ENCODE results near the gene MAPT. TPM values are rescaled to one million over a fixed set of nuclear protein-coding genes. Genes with fewer than 3 reads are reported as not detected.

The MAPT gene
- total and polyA plus RNA-seq, 4 experiments from 2014 or later = 0.22 to 2.1 (median 1.1) TPM

DNA sequence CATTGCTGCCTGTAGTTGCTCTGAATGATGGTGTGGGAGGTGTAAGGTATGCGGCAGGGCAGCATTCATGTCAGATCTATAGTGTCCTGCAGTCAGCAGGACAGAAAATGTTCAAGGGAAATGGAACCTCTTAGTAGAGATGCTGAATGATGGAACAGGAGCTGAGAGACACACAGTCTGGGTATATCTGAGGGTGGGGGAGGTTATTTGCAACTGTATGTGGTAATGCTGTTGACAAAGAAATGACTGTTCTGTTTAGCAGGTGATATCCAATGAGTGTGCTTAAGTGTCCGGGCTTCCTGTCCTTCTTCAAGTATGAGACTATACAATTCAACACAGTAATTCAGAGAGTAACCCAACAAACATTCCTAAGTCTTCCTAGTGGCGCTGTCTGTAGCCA, 151.3 kb downstream of the MAPT start:
- Mint-ChIP-seq H3K27ac (peak overlapping the region in 5 of 7 donors; percentile 1 to 77 (median 49)), H3K36me3 (peaks cover 34 to 71% of the 10 kb centered on the region in 2 donors), H3K4me3 (no peak overlapping the region), H3K27me3 (no peaks in the 10 kb centered on the region), H3K9me3 (no peaks in the 10 kb centered on the region), H3K4me1 (peaks cover 9 to 16% (median 15%) of the 10 kb centered on the region in 4 donors)
- H3K9me3 ChIP-seq (ENCODE audit: control insufficient read depth in 1 of 2, low read length in 2 of 2) = no peaks in the 10 kb centered on the region
- POLR2A ChIA-PET (ENCODE audit: partially characterized antibody) = interaction anchor here (2.8 kb wide), 1 partner anchor 148 kb away, joined by 19 read pairs; the partner anchor contains the start of gene KANSL1
- DNase-seq = no peak
- intact Hi-C loops (cut with micrococcal nuclease) = loop anchor here (10.0 kb wide), 1 partner anchor 59 kb away; no protein-coding TSS in a partner anchor
- no peaks in the 10 kb centered on the region for H3K4me1 ChIP-seq (ENCODE audit: insufficient read depth, low read length)
- no peak overlapping the region for H3K27ac ChIP-seq (ENCODE audit: low read depth, low read length)
- H3K4me3 ChIP-seq (ENCODE audit: low read length in 2 of 2) = no peak overlapping the region
- no peaks in the 10 kb centered on the region for H3K27me3 ChIP-seq (ENCODE audit: insufficient read depth, low read length)
- CTCF ChIA-PET (ENCODE audit: partially characterized antibody) = interaction anchor here (0.6 to 4.4 kb wide), 15 partner anchors 11 to 210 kb away, joined by 3 to 112 read pairs (median 6); no protein-coding TSS in a partner anchor
- peaks cover 59% of the 10 kb centered on the region for H3K36me3 ChIP-seq (ENCODE audit: insufficient read depth, low read length)

DNA sequence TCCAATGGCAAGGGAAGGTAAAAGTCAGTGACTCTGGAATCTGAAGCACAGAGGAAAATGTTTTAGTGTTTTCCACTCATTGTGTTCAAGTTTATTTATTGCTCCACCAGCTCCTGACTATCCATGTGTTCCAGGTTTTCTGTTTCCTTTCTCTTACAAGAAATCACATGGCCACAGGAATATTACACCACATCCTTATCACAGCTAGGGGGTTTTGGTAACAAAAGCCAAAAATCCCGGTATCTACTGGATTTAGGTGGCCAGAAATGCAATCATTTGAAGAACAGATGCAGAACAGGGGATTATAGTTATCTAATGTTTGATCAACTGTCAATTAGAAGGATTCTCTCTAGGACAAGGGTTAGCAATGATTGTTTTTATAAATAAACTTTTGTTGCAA, 152.6 kb downstream of the MAPT start:
- CTCF ChIA-PET (ENCODE audit: partially characterized antibody) = interaction anchor here (0.9 to 2.7 kb wide), 6 partner anchors 10 to 240 kb away, joined by 3 to 11 read pairs (median 4); no protein-coding TSS in a partner anchor
- H3K36me3 ChIP-seq (ENCODE audit: insufficient read depth, low read length) = peaks cover 57% of the 10 kb centered on the region
- intact Hi-C loops (cut with micrococcal nuclease) = loop anchor here (10.0 kb wide), 1 partner anchor 58 kb away; no protein-coding TSS in a partner anchor

DNA sequence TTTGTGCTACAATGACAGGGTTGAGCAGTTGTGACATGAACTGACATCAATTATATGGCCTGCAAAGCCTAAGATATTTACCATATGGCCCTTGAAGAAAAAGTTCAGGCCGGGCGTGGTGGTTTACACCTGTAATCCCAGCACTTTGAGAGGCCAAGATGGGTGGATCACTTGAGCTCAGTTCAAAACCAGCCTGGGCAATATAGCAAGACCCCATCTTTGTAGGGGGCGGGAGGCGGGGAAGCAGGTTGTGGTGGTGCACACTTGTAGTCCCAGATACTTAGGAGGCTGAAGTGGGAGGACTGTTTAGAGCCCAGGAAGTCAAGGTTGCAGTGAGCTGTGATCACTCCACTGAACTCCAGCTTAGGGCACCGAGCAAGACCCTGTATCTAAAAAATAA, 153.0 kb downstream of the MAPT start:
- Histone ChIP-seq H3K4me3 (ENCODE audit: low read length in 2 of 2) (no peak overlapping the region), H3K27me3 (ENCODE audit: insufficient read depth, low read length) (no peaks in the 10 kb centered on the region), H3K9me3 (ENCODE audit: control insufficient read depth in 1 of 2, low read length in 2 of 2) (no peaks in the 10 kb centered on the region), H3K36me3 (ENCODE audit: insufficient read depth, low read length) (peaks cover 53% of the 10 kb centered on the region), H3K27ac (ENCODE audit: low read depth, low read length) (no peak overlapping the region), H3K4me1 (ENCODE audit: insufficient read depth, low read length) (no peaks in the 10 kb centered on the region)
- POLR2A ChIA-PET (ENCODE audit: partially characterized antibody) = no interaction called here
- CTCF ChIA-PET (ENCODE audit: partially characterized antibody) = interaction anchor here (0.9 to 2.7 kb wide), 6 partner anchors 10 to 239 kb away, joined by 3 to 11 read pairs (median 4); no protein-coding TSS in a partner anchor
- no peak overlapping the region for H3K27ac Mint-ChIP-seq
- no peak for DNase-seq
- H3K9me3 Mint-ChIP-seq = no peaks in the 10 kb centered on the region
- intact Hi-C loops (cut with micrococcal nuclease) = loop anchor here (10.0 kb wide), 1 partner anchor 57 kb away; no protein-coding TSS in a partner anchor
- no peaks in the 10 kb centered on the region for H3K27me3 Mint-ChIP-seq
- H3K4me1 Mint-ChIP-seq = peaks cover 17 to 27% (median 20%) of the 10 kb centered on the region in 4 donors
- H3K4me3 Mint-ChIP-seq = no peak overlapping the region
- peaks cover 45 to 75% of the 10 kb centered on the region in 2 donors for H3K36me3 Mint-ChIP-seq

More for the DNA sequence above, 152.6 kb downstream of the MAPT start:
- no peak for DNase-seq
- H3K4me3 ChIP-seq (ENCODE audit: low read length in 2 of 2) = no peak overlapping the region
- H3K9me3 Mint-ChIP-seq = no peaks in the 10 kb centered on the region
- no peaks in the 10 kb centered on the region for H3K27me3 ChIP-seq (ENCODE audit: insufficient read depth, low read length)
- POLR2A ChIA-PET (ENCODE audit: partially characterized antibody) = no interaction called here
- H3K4me1 ChIP-seq (ENCODE audit: insufficient read depth, low read length) = no peaks in the 10 kb centered on the region
- H3K4me3 Mint-ChIP-seq = no peak overlapping the region
- no peaks in the 10 kb centered on the region for H3K27me3 Mint-ChIP-seq
- H3K9me3 ChIP-seq (ENCODE audit: control insufficient read depth in 1 of 2, low read length in 2 of 2) = no peaks in the 10 kb centered on the region
- H3K27ac Mint-ChIP-seq = no peak overlapping the region
- peaks cover 42 to 75% of the 10 kb centered on the region in 2 donors for H3K36me3 Mint-ChIP-seq
- no peak overlapping the region for H3K27ac ChIP-seq (ENCODE audit: low read depth, low read length)
- H3K4me1 Mint-ChIP-seq = peaks cover 12 to 23% (median 19%) of the 10 kb centered on the region in 4 donors

DNA sequence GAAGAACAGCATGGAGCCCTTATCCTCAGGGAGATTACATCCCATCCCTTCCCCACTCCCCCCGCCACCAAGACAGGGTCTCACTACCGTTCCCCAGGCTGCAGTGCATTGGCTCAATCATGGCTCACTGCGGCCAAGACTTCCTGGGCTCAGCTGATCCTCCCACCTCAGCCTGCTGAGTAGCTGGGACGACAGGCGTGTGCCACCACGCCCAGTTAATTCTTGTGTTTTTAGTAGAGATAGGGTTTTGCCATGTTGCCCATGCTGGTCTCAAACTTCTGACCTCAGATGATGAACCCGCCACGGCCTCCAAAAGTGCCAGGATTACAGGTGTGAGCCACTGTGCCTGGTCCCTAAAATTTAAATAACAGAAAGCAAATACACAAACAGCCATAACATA, 153.5 kb downstream of the MAPT start:
- peaks cover 50% of the 10 kb centered on the region for H3K36me3 ChIP-seq (ENCODE audit: insufficient read depth, low read length)
- CTCF ChIA-PET (ENCODE audit: partially characterized antibody) = interaction anchor here (1.1 to 2.7 kb wide), 4 partner anchors 9 to 239 kb away, joined by 3 to 11 read pairs (median 6); no protein-coding TSS in a partner anchor
- Mint-ChIP-seq H3K27me3 (no peaks in the 10 kb centered on the region), H3K4me3 (no peak overlapping the region), H3K27ac (peak overlapping the region in 1 of 7 donors; percentile 32), H3K36me3 (peaks cover 45 to 72% of the 10 kb centered on the region in 2 donors), H3K9me3 (no peaks in the 10 kb centered on the region), H3K4me1 (peaks cover 18 to 27% (median 20%) of the 10 kb centered on the region in 4 donors)
- no peaks in the 10 kb centered on the region for H3K27me3 ChIP-seq (ENCODE audit: insufficient read depth, low read length)
- H3K27ac ChIP-seq (ENCODE audit: low read depth, low read length) = no peak overlapping the region
- H3K4me1 ChIP-seq (ENCODE audit: insufficient read depth, low read length) = no peaks in the 10 kb centered on the region
- no peaks in the 10 kb centered on the region for H3K9me3 ChIP-seq (ENCODE audit: control insufficient read depth in 1 of 2, low read length in 2 of 2)
- intact Hi-C loops (cut with micrococcal nuclease) = loop anchor here (10.0 kb wide), 1 partner anchor 57 kb away; no protein-coding TSS in a partner anchor
- no peak for DNase-seq
- POLR2A ChIA-PET (ENCODE audit: partially characterized antibody) = no interaction called here
- H3K4me3 ChIP-seq (ENCODE audit: low read length in 2 of 2) = no peak overlapping the region

DNA sequence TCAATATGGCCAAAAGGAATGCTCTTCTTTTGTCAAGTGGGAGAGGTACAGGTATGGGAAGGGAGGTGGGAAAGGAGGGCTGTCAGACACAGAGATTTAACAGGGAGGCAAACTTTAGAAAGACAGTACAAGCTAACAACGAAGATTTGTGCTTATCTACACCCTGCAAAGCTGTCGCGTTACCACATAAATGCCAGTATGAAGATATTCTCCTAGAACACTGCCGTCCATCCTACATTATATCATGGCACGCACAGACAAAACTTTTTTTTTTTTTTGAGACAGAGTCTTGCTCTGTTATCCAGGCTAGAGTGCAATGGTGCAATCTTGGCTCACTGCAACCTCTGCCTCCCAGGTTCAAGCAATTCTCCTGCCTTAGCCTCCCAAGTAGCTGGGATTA, 155.3 kb downstream of the MAPT start:
- Mint-ChIP-seq H3K9me3 (no peaks in the 10 kb centered on the region), H3K4me3 (no peak overlapping the region), H3K36me3 (peaks cover 36 to 65% of the 10 kb centered on the region in 2 donors), H3K27ac (peak overlapping the region in 5 of 7 donors; percentile 24 to 76 (median 42)), H3K27me3 (no peaks in the 10 kb centered on the region), H3K4me1 (peaks cover 21 to 31% (median 21%) of the 10 kb centered on the region in 4 donors)
- Histone ChIP-seq H3K36me3 (ENCODE audit: insufficient read depth, low read length) (peaks cover 37% of the 10 kb centered on the region), H3K27ac (ENCODE audit: low read depth, low read length) (no peak overlapping the region), H3K9me3 (ENCODE audit: control insufficient read depth in 1 of 2, low read length in 2 of 2) (no peaks in the 10 kb centered on the region), H3K4me3 (ENCODE audit: low read length in 2 of 2) (no peak overlapping the region), H3K4me1 (ENCODE audit: insufficient read depth, low read length) (no peaks in the 10 kb centered on the region), H3K27me3 (ENCODE audit: insufficient read depth, low read length) (no peaks in the 10 kb centered on the region)
- POLR2A ChIA-PET (ENCODE audit: partially characterized antibody) = interaction anchor here (0.6 kb wide), 1 partner anchor 144 kb away, joined by 3 read pairs; the partner anchor contains the start of gene KANSL1
- DNase-seq = no peak
- intact Hi-C loops (cut with micrococcal nuclease) = loop anchor here (10.0 kb wide), 1 partner anchor 55 kb away; no protein-coding TSS in a partner anchor
- CTCF ChIA-PET (ENCODE audit: partially characterized antibody) = interaction anchor here (1.3 to 1.6 kb wide), 2 partner anchors 144 to 161 kb away, joined by 4 to 6 read pairs; partner anchors contain the start of gene KANSL1

DNA sequence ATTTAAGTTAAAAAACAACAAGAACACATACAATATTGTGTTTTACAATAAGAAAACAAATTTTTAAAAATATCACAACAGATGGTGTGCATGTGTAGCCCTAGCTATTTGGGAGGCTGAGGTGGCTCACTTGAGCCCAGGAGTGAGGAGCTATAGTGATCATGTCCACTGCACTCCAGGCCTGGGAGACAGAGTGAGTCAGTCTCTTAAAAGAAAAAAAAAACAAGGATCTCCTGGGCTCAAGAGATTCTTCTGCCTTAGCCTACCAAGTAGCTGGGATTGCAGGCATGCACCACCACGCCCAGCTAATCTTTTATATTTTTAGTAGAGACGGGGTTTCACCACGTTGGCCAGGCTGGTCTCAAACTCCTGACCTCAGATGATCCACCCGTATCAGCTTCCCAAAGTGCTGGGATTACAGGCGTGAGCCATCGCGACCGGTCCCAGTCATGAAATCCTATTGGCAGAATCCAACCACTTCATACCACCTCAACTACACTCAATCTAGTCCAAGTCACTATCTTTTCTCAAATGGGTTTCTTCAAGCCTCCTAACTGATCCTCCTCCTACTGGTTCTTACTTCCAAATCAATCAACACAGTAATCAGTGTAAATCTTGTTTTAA, 159.7 kb downstream of the MAPT start:
- CTCF ChIA-PET (ENCODE audit: partially characterized antibody) = interaction anchor here (0.9 to 1.4 kb wide), 4 partner anchors 8 to 159 kb away, joined by 3 to 6 read pairs (median 4); no protein-coding TSS in a partner anchor
- intact Hi-C loops (cut with micrococcal nuclease) = no loop called here
- H3K36me3 Mint-ChIP-seq = peaks cover 27 to 61% of the 10 kb centered on the region in 2 donors

DNA sequence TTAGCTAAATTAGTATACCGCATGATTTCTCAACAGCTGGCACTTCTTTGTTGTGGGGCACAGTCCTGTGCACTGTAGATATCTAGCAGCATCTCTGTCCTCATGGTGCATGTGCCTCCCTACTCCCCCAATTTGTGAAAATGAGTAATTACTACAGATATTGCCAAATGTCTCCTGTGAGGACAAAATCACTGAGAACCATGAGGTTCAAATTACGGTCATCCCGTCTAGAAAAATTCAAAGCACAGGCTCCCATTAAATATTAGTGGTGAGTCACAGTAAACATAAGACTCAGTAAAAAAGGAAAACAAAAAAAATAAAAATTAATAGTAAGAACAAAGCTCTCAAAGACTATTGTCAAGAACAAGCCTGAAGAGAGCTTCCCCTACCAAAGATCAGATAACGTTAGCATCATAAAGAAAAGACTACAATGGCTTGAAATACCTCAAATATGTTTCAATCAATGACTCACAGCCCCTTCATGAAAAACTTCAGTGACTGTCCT, 162.5 kb downstream of the MAPT start:
- intact Hi-C loops (cut with micrococcal nuclease) = no loop called here
- H3K36me3 Mint-ChIP-seq = peaks cover 13 to 53% of the 10 kb centered on the region in 2 donors
- H3K9me3 ChIP-seq (ENCODE audit: control insufficient read depth in 1 of 2, low read length in 2 of 2) = no peaks in the 10 kb centered on the region
- H3K9me3 Mint-ChIP-seq = no peaks in the 10 kb centered on the region
- H3K4me3 ChIP-seq (ENCODE audit: low read length in 2 of 2) = no peak overlapping the region
- no peak overlapping the region for H3K27ac ChIP-seq (ENCODE audit: low read depth, low read length)
- H3K4me1 Mint-ChIP-seq = peaks cover 23 to 49% (median 29%) of the 10 kb centered on the region in 4 donors
- H3K27ac Mint-ChIP-seq = peak overlapping the region in 6 of 7 donors; percentile 35 to 53 (median 38)
- CTCF ChIA-PET (ENCODE audit: partially characterized antibody) = interaction anchor here (0.8 to 3.5 kb wide), 4 partner anchors 9 to 131 kb away, joined by 3 to 24 read pairs (median 8); no protein-coding TSS in a partner anchor
- H3K36me3 ChIP-seq (ENCODE audit: insufficient read depth, low read length) = peaks cover 5% of the 10 kb centered on the region
- no peak overlapping the region for H3K4me3 Mint-ChIP-seq
- no peaks in the 10 kb centered on the region for H3K27me3 ChIP-seq (ENCODE audit: insufficient read depth, low read length)
- POLR2A ChIA-PET (ENCODE audit: partially characterized antibody) = no interaction called here
- DNase-seq = no peak
- H3K27me3 Mint-ChIP-seq = no peaks in the 10 kb centered on the region
- peaks cover 7% of the 10 kb centered on the region for H3K4me1 ChIP-seq (ENCODE audit: insufficient read depth, low read length)

More for the DNA sequence above, 159.7 kb downstream of the MAPT start:
- H3K9me3 Mint-ChIP-seq = no peaks in the 10 kb centered on the region
- H3K4me1 Mint-ChIP-seq = peaks cover 21 to 44% (median 32%) of the 10 kb centered on the region in 4 donors
- no peak overlapping the region for H3K4me3 Mint-ChIP-seq
- no peak overlapping the region for H3K27ac ChIP-seq (ENCODE audit: low read depth, low read length)
- no peak for DNase-seq
- H3K4me1 ChIP-seq (ENCODE audit: insufficient read depth, low read length) = peaks cover 6% of the 10 kb centered on the region
- H3K27me3 Mint-ChIP-seq = no peaks in the 10 kb centered on the region
- H3K4me3 ChIP-seq (ENCODE audit: low read length in 2 of 2) = no peak overlapping the region
- H3K9me3 ChIP-seq (ENCODE audit: control insufficient read depth in 1 of 2, low read length in 2 of 2) = no peaks in the 10 kb centered on the region
- POLR2A ChIA-PET (ENCODE audit: partially characterized antibody) = no interaction called here
- peak overlapping the region; percentile 1 to 77 (median 18) for H3K27ac Mint-ChIP-seq
- H3K27me3 ChIP-seq (ENCODE audit: insufficient read depth, low read length) = no peaks in the 10 kb centered on the region
- peaks cover 24% of the 10 kb centered on the region for H3K36me3 ChIP-seq (ENCODE audit: insufficient read depth, low read length)
